ENCODE results near the gene SLC11A2.
"Not testable (repeated sequence)": the region's sequence is repeated elsewhere in the genome, so short reads cannot be mapped to it uniquely, and the experiment has no call there.

SLC11A2 gene

GRCh38 chr12:50947933-50948626 is 78.1 kb downstream of the SLC11A2 start:
- DNase-seq (ENCODE audit: low read depth in 2 of 2): no peak

GRCh38 chr12:50937653-50938052 is 88.5 kb downstream of the SLC11A2 start:
- no peak for DNase-seq (ENCODE audit: low read depth in 2 of 2)

- no peak for DNase-seq (ENCODE audit: low read depth in 2 of 2)
Measured at GRCh38 chr12:50936821-50937530, 89.2 kb downstream of the SLC11A2 start.

GRCh38 chr12:50934981-50935807 is 91.0 kb downstream of the SLC11A2 start:
- no peak for DNase-seq (ENCODE audit: low read depth in 2 of 2)

- no peak for DNase-seq (ENCODE audit: low read depth in 2 of 2)
Measured at GRCh38 chr12:50934371-50934851, 91.8 kb downstream of the SLC11A2 start.

GRCh38 chr12:50933459-50934124 is 92.6 kb downstream of the SLC11A2 start:
- no peak for DNase-seq (ENCODE audit: low read depth in 2 of 2)

GRCh38 chr12:50932787-50933280 is 93.3 kb downstream of the SLC11A2 start:
- no peak for DNase-seq (ENCODE audit: low read depth in 2 of 2)

- not testable (repeated sequence) for DNase-seq (ENCODE audit: low read depth in 2 of 2)
Measured at GRCh38 chr12:50930477-50930876, 95.7 kb downstream of the SLC11A2 start.

GRCh38 chr12:50929831-50930230 is 96.4 kb downstream of the SLC11A2 start:
- DNase-seq (ENCODE audit: low read depth in 2 of 2): no peak
